Endothelial cell of umbilical vein (primary cell): ENCODE measurements around the gene NRCAM. TPM values are rescaled to one million over a fixed set of nuclear protein-coding genes. Genes with fewer than 3 reads are reported as not detected.

Experiments used
- BruUV-seq: library from RNA; stranded (reverse); fragments of 400-500 nt; replicated peaks from 2 replicates; lab custom pipeline; 2021; lab: Mats Ljungman, UMichigan
- CTCF ChIA-PET: fragments of 300-600, 350-600 bp; sonication (Branson Sonifier 250); formaldehyde crosslinking; loops from one replicate; lab custom pipeline; 2021; ENCODE audit warnings: antibody characterized with exemption, inconsistent platforms; lab: Charles Lee
- POLR2A ChIA-PET: fragments of 300-600, 350-600 bp; sonication (Branson Sonifier 250); formaldehyde crosslinking; loops from one replicate; lab custom pipeline; 2021; ENCODE audit warnings: antibody characterized with exemption, inconsistent platforms; lab: Charles Lee
- DNase-seq: peaks from one replicate; pipeline ENCODE4 v3.0.0-alpha.2; 2011; ENCODE audit warnings: low read depth, low spot score
- FAIRE-seq: peaks from 2 replicates; lab custom pipeline; 2011; peaks lifted over from hg19 to GRCh38; lab: Jason Lieb, UNC
- H2AFZ ChIP-seq: 2 replicates; pipeline ENCODE4 v1.6.0; 2012; ENCODE audit warnings: low read depth, low read length, control low read depth, inconsistent platforms
- H3K27ac ChIP-seq: 2 replicates; pipeline ENCODE4 v1.5.1; 2011; ENCODE audit warnings: low read depth, mild to moderate bottlenecking, control low read depth, low read length, moderate library complexity; ENCODE audit not compliant: insufficient read depth
- H3K27me3 ChIP-seq, 2 experiments: 2 replicates each; pipeline versions ENCODE4 v1.6.0 to v1.6.1; 2011; ENCODE audit warnings: low read length in 2 of 2, mixed read lengths in 1 of 2; ENCODE audit not compliant: control insufficient read depth in 2 of 2, insufficient read depth in 2 of 2
- H3K36me3 ChIP-seq, 2 experiments: 2 replicates in 1 of 2; 3 replicates in 1 of 2; pipeline ENCODE4 v1.5.1; 2011; ENCODE audit warnings: low read length in 2 of 2, mild to moderate bottlenecking in 1 of 2, moderate library complexity in 1 of 2; ENCODE audit not compliant: control insufficient read depth in 2 of 2, insufficient read depth in 2 of 2; ENCODE audit errors: extremely low read depth in 1 of 2
- H3K4me1 ChIP-seq: 3 replicates; pipeline ENCODE4 v1.5.1; 2011; ENCODE audit warnings: mild to moderate bottlenecking, low read length; ENCODE audit not compliant: control insufficient read depth, insufficient read depth; ENCODE audit errors: extremely low read depth
- H3K4me2 ChIP-seq: 2 replicates; pipeline ENCODE4 v1.6.1; 2011; ENCODE audit warnings: low read length, control low read depth, mixed read lengths; ENCODE audit not compliant: insufficient read depth
- H3K4me3 ChIP-seq, 3 experiments: fragments of 200-600 bp in 1 of 3; sonication (generic), shearing (Covaris generic) in 1 of 3; replicated peaks in 1 of 3; 2 replicates each; pipeline ENCODE4 v1.5.1; 2011 to 2016; ENCODE audit warnings: control low read depth in 3 of 3, low read length in 3 of 3, mild to moderate bottlenecking in 2 of 3, inconsistent platforms in 1 of 3, low read depth in 1 of 3, moderate library complexity in 1 of 3; ENCODE audit not compliant: insufficient read depth in 1 of 3
- H3K79me2 ChIP-seq: 2 replicates; pipeline ENCODE4 v1.6.0; 2012; ENCODE audit warnings: low read length, inconsistent platforms; ENCODE audit not compliant: control insufficient read depth, insufficient read depth
- H3K9ac ChIP-seq: replicated peaks from 2 replicates; pipeline ENCODE3; 2011; ENCODE audit warnings: low read length, control low read depth; ENCODE audit not compliant: insufficient read depth; ENCODE audit errors: extremely low read depth
- H3K9me1 ChIP-seq: replicated peaks from 3 replicates; pipeline ENCODE4 v1.6.0; 2011; ENCODE audit warnings: mild to moderate bottlenecking, low read length; ENCODE audit not compliant: control insufficient read depth, insufficient read depth; ENCODE audit errors: extremely low read depth
- H3K9me3 ChIP-seq: replicated peaks from 2 replicates; pipeline ENCODE4 v1.5.1; 2012; ENCODE audit warnings: low read length, inconsistent platforms; ENCODE audit not compliant: control insufficient read depth, insufficient read depth
- H4K20me1 ChIP-seq: replicated peaks from 2 replicates; pipeline ENCODE3; 2011; ENCODE audit warnings: mild to moderate bottlenecking, low read length; ENCODE audit not compliant: control insufficient read depth, insufficient read depth; ENCODE audit errors: extremely low read depth
- CTCF ChIP-seq, 2 donors: IDR thresholded peaks; 1 replicate in 1 of 2; 2 replicates in 1 of 2; pipeline ENCODE4 v1.5.1; 2011; ENCODE audit warnings: low read length in 2 of 2, mild to moderate bottlenecking in 2 of 2, moderate library complexity in 2 of 2, control low read depth in 1 of 2, inconsistent platforms in 1 of 2, low read depth in 1 of 2; ENCODE audit not compliant: insufficient read depth in 1 of 2; ENCODE audit errors: extremely low read depth in 1 of 2
- EZH2 ChIP-seq: IDR thresholded peaks from 2 replicates; pipeline ENCODE4 v1.6.1; 2012; ENCODE audit warnings: borderline replicate concordance, low read depth, mild to moderate bottlenecking, moderate library complexity, low read length, inconsistent platforms; ENCODE audit not compliant: severe bottlenecking
- FOS ChIP-seq: IDR thresholded peaks from 2 replicates; pipeline ENCODE4 v1.6.1; 2011; ENCODE audit warnings: mild to moderate bottlenecking, low read length, moderate library complexity, borderline replicate concordance; ENCODE audit not compliant: insufficient read depth
- GATA2 ChIP-seq: IDR thresholded peaks from 2 replicates; pipeline ENCODE4 v1.7.0; 2011; ENCODE audit warnings: low read depth, mild to moderate bottlenecking, moderate library complexity, mixed read lengths, low read length; ENCODE audit not compliant: insufficient read length, insufficient read depth
- JUN ChIP-seq: IDR thresholded peaks from 2 replicates; pipeline ENCODE4 v1.6.1; 2011; ENCODE audit warnings: borderline replicate concordance, low read depth; ENCODE audit not compliant: insufficient read length, insufficient read depth
- MYC ChIP-seq: IDR thresholded peaks from one replicate; pipeline ENCODE4 v1.6.1; 2011; ENCODE audit warnings: mild to moderate bottlenecking, low read depth, low read length
- POLR2A ChIP-seq: IDR thresholded peaks from 2 replicates; pipeline ENCODE4 v1.6.1; 2012; ENCODE audit warnings: low read depth, mild to moderate bottlenecking, control low read depth, low read length
- POLR2AphosphoS5 ChIP-seq: IDR thresholded peaks from 2 replicates; pipeline ENCODE4 v1.6.1; 2012; ENCODE audit warnings: low read depth, mild to moderate bottlenecking, control low read depth, low read length, moderate library complexity; ENCODE audit not compliant: insufficient read depth
- dilution Hi-C: fragments of 300-500 bp; cut with MboI; formaldehyde crosslinking; loops from one replicate; pipeline ENCODE4 v1.15.0; 2019; ENCODE audit warnings: low sequenced_read_pairs; ENCODE audit not compliant: extremely low pct_ligation_motif_present
- intact Hi-C: fragments of 100-400 bp; cut with micrococcal nuclease; formaldehyde crosslinking; loops from one replicate; pipeline ENCODE4 v1.10.0; 2022
- polyA plus RNA-seq, 4 experiments: library from polyadenylated mRNA; depleted of rRNA in 3 of 4; stranded (reverse) in 3 of 4; unstranded in 1 of 4; fragments of >200 nt; gene quantifications; 2 replicates each; pipeline versions ENCODE4 v1.2.1 to v1.2.3, GENCODE V29; 2011 to 2012; ENCODE audit warnings: missing spikeins in 1 of 4
- total RNA-seq: library from RNA; stranded (reverse); gene quantifications from 2 replicates; pipeline ENCODE4 v1.2.3, GENCODE V29; 2021
- TF ChIP-seq, protein P1 (sequence below): IDR thresholded peaks from 2 replicates; pipeline ENCODE4 v1.6.1; 2011; ENCODE audit not compliant: insufficient read depth, insufficient read length

The NRCAM gene
- total and polyA plus RNA-seq, 2 donors (not counting 3 experiments of a cell fraction or from before 2014, with no cell fraction given) = 26.0 to 47.6 TPM

- dilution Hi-C loops = no loop called here
- POLR2A ChIA-PET = no interaction called here
- Histone ChIP-seq H2AFZ (no peak overlapping the region), H3K4me3 (no peak overlapping the region), H3K4me1 (no peaks in the 10 kb centered on the region), H4K20me1 (no peaks in the 10 kb centered on the region), H3K36me3 (no peaks in the 10 kb centered on the region), H3K9me3 (no peaks in the 10 kb centered on the region), H3K27ac (no peak overlapping the region), H3K27me3 (no peaks in the 10 kb centered on the region), H3K9ac (no peak overlapping the region), H3K9me1 (no peaks in the 10 kb centered on the region), H3K4me2 (no peak overlapping the region), H3K79me2 (no peaks in the 10 kb centered on the region)
- no TSS peak for BruUV-seq
- no peak for TF ChIP-seq MYC
- TF ChIP-seq POLR2A = no peak
- TF ChIP-seq POLR2AphosphoS5 = no peak
- DNase-seq (no peak), FAIRE-seq (no peak)
- CTCF ChIA-PET = interaction anchor here (3.2 to 3.9 kb wide), 2 partner anchors 143 to 264 kb away, joined by 18 to 47 read pairs; partner anchors contain the start of gene LAMB1
- intact Hi-C loops = no loop called here
Measured at GRCh38 chr7:108143658-108144420, 312.4 kb downstream of the NRCAM start.

DNA sequence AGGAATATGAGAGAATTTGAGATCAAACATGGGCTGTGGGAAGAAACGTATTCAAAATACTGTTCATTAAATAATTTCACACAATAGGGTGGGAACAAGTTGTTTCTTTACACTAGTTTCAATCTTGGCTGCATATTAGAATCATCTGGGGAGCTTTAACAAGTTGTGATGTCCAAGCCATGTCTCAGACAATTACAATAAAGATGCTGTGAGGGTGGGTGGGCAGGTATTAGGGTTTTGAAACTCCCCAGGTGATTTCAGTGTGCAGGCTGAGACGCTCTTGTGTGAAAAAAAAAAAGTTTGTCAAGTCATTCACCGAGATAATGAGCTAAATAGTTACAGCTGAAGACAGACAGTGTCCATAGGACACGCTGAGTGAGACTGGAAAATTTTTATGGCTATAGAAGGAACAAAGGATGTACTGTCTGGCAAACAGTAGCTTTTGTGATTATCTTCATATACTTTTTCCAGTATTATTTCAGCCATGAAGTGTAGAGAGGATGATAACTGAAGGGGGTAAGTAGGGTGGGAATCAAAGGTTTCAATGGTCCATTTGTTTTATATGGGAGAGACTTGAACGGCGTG is 313.5 kb downstream of the NRCAM start:
- Histone ChIP-seq H3K4me1 (no peaks in the 10 kb centered on the region), H3K36me3 (no peaks in the 10 kb centered on the region), H3K9ac (no peak overlapping the region), H2AFZ (no peak overlapping the region), H3K9me3 (no peaks in the 10 kb centered on the region), H3K27me3 (no peaks in the 10 kb centered on the region), H3K79me2 (no peaks in the 10 kb centered on the region), H3K4me3 (no peak overlapping the region), H4K20me1 (no peaks in the 10 kb centered on the region), H3K4me2 (no peak overlapping the region), H3K27ac (no peak overlapping the region), H3K9me1 (no peaks in the 10 kb centered on the region)
- dilution Hi-C loops = no loop called here
- DNase-seq (no peak), FAIRE-seq (peak; percentile 58)
- ChIA-PET CTCF (no interaction called here), POLR2A (no interaction called here)
- intact Hi-C loops = no loop called here
- TF ChIP-seq MYC (no peak), CTCF (IDR thresholded peaks at IDR 0.05; ENCODE audit: extremely low read depth in 1 of 2, insufficient read depth in 1 of 2, low read depth in 1 of 2, low read length in 2 of 2) (no peak), JUN (no peak), POLR2AphosphoS5 (no peak), POLR2A (no peak), FOS (no peak), GATA2 (no peak), EZH2 (no peak)
- TF ChIP-seq, protein P1, sequence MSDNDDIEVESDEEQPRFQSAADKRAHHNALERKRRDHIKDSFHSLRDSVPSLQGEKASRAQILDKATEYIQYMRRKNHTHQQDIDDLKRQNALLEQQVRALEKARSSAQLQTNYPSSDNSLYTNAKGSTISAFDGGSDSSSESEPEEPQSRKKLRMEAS = no peak
- no TSS peak for BruUV-seq
